Common myeloid progenitor, CD34-positive (primary cell): ENCODE data around the gene ATP9B.
"Not testable (repeated sequence)": the region's sequence is repeated elsewhere in the genome, so short reads cannot be mapped to it uniquely, and the experiment has no call there.

Experiments
- CTCF ChIA-PET: fragments of 350-600 bp; sonication (Branson Sonifier 250); formaldehyde crosslinking; loops from one replicate; lab custom pipeline; 2021; ENCODE audit warnings: antibody characterized with exemption; lab: Charles Lee
- POLR2A ChIA-PET: fragments of 350-600 bp; sonication (Branson Sonifier 250); formaldehyde crosslinking; loops from one replicate; lab custom pipeline; 2021; ENCODE audit warnings: antibody characterized with exemption; lab: Charles Lee
- DNase-seq, 3 donors: peaks; one replicate each; pipeline versions ENCODE4 v3.0.0 to v3.0.0-alpha.2; 2013
- H3K27ac ChIP-seq, 2 experiments: 1 replicate in 1 of 2; 2 replicates in 1 of 2; pipeline ENCODE4 v1.7.0; 2013; ENCODE audit warnings: inconsistent platforms in 2 of 2, low read length in 2 of 2, mild to moderate bottlenecking in 2 of 2, low read depth in 1 of 2, moderate library complexity in 1 of 2; ENCODE audit not compliant: severe bottlenecking in 2 of 2, insufficient read depth in 1 of 2, poor library complexity in 1 of 2
- H3K27me3 ChIP-seq, 5 experiments: replicated peaks in 2 of 5; 1 replicate in 3 of 5; 2 replicates in 2 of 5; pipeline versions ENCODE4 v1.6.1 to v1.7.0; 2013; ENCODE audit warnings: low read length in 4 of 5, mild to moderate bottlenecking in 2 of 5, moderate library complexity in 2 of 5, inconsistent platforms in 1 of 5; ENCODE audit not compliant: insufficient read depth in 5 of 5, control insufficient read depth in 4 of 5
- H3K36me3 ChIP-seq, 4 experiments: 1 replicate in 2 of 4; 2 replicates in 2 of 4; pipeline versions ENCODE4 v1.6.1 to v1.7.0; 2013; ENCODE audit warnings: low read length in 3 of 4, control low read depth in 1 of 4, mild to moderate bottlenecking in 1 of 4; ENCODE audit not compliant: control insufficient read depth in 4 of 4, insufficient read depth in 4 of 4
- H3K4me1 ChIP-seq, 4 experiments: 1 replicate in 3 of 4; 2 replicates in 1 of 4; pipeline versions ENCODE4 v1.6.1 to v1.7.1; 2013; ENCODE audit warnings: low read length in 3 of 4, mild to moderate bottlenecking in 3 of 4, control low read depth in 1 of 4, inconsistent platforms in 1 of 4, moderate library complexity in 1 of 4; ENCODE audit not compliant: control insufficient read depth in 4 of 4, insufficient read depth in 4 of 4; ENCODE audit errors: control extremely low read depth in 1 of 4
- H3K4me3 ChIP-seq, 7 experiments: 1 replicate in 4 of 7; 2 replicates in 3 of 7; pipeline versions ENCODE4 v1.5.1 to v1.7.0; 2013; ENCODE audit warnings: mild to moderate bottlenecking in 7 of 7, low read length in 6 of 7, moderate library complexity in 6 of 7, inconsistent platforms in 2 of 7, low read depth in 2 of 7, control low read depth in 1 of 7; ENCODE audit not compliant: insufficient read depth in 4 of 7, control insufficient read depth in 1 of 7; ENCODE audit errors: extremely low read depth in 1 of 7
- H3K9me3 ChIP-seq, 5 experiments: 1 replicate in 4 of 5; 2 replicates in 1 of 5; pipeline versions ENCODE4 v1.6.1 to v1.7.1; 2013; ENCODE audit warnings: low read length in 4 of 5, mild to moderate bottlenecking in 2 of 5, inconsistent platforms in 1 of 5, low read depth in 1 of 5, moderate library complexity in 1 of 5; ENCODE audit not compliant: control insufficient read depth in 4 of 5, insufficient read depth in 2 of 5; ENCODE audit errors: control extremely low read depth in 1 of 5
- WGBS: methylation state at CpG from one replicate; pipeline ENCODE4 v1.1.5; 2013; ENCODE audit not compliant: insufficient coverage; 5-methylcytosine and 5-hydroxymethylcytosine counted together

The ATP9B gene

GRCh38 chr18:79327915-79328314 is 258.7 kb downstream of the ATP9B start:
- H3K4me3 ChIP-seq, H3K27ac ChIP-seq, H3K4me1 ChIP-seq, CTCF ChIA-PET, H3K9me3 ChIP-seq, POLR2A ChIA-PET, H3K27me3 ChIP-seq: not testable (repeated sequence)
- H3K36me3 ChIP-seq: peaks cover 2 to 30% (median 13%) of the 10 kb centered on the region in 4 experiments
- 93% methylated on average over 3 of the region's 23 CpGs for WGBS
- DNase-seq: peak in 2 of 3 donors; percentile 22

GRCh38 chr18:79328887-79329286 is 259.7 kb downstream of the ATP9B start:
- Histone ChIP-seq H3K9me3 (peaks cover 0 to 3% (median 0%) of the 10 kb centered on the region in 5 experiments), H3K27me3 (no peaks in the 10 kb centered on the region), H3K27ac (no peak overlapping the region), H3K36me3 (peaks cover 2 to 36% (median 14%) of the 10 kb centered on the region in 4 experiments), H3K4me1 (no peaks in the 10 kb centered on the region), H3K4me3 (no peak overlapping the region)
- CTCF ChIA-PET: no interaction called here
- POLR2A ChIA-PET: no interaction called here
- 97% methylated on average over 12 of the region's 12 CpGs for WGBS
- no peak for DNase-seq

- ChIA-PET CTCF (no interaction called here), POLR2A (no interaction called here)
- Histone ChIP-seq H3K4me1 (no peaks in the 10 kb centered on the region), H3K9me3 (peaks cover 0 to 3% (median 0%) of the 10 kb centered on the region in 5 experiments), H3K4me3 (no peak overlapping the region), H3K27me3 (no peaks in the 10 kb centered on the region), H3K36me3 (peaks cover 2 to 36% (median 14%) of the 10 kb centered on the region in 4 experiments), H3K27ac (no peak overlapping the region)
- 96% methylated on average over 6 of the region's 9 CpGs for WGBS
- DNase-seq: no peak
Measured at GRCh38 chr18:79329786-79330185, 260.6 kb downstream of the ATP9B start.

DNA sequence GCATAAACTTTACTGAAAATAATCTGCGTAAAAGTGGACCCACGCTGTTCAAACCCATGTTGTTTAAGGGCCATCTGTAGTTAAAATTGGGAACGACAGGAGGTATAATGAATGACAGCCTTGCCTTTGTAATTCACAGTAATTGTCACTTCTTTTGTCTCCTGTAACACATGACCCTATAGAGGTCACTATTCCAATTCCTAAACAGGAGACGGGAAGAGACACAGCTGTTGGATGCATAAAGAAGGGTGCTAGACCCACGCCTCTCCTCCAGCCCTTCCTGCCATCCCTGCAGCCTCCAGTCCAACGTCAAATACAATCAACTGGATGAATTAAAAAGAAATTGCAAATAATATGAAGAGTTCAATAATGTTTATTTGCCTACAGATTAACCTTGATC is 263.5 kb downstream of the ATP9B start:
- Histone ChIP-seq H3K9me3 (no peaks in the 10 kb centered on the region), H3K4me3 (no peak overlapping the region), H3K27ac (no peak overlapping the region), H3K36me3 (peaks cover 6 to 43% (median 17%) of the 10 kb centered on the region in 4 experiments), H3K27me3 (no peaks in the 10 kb centered on the region), H3K4me1 (no peaks in the 10 kb centered on the region)
- 100% methylated on average over 3 of the region's 6 CpGs for WGBS
- CTCF ChIA-PET: no interaction called here
- POLR2A ChIA-PET: no interaction called here
- DNase-seq: no peak

- Histone ChIP-seq H3K27ac (no peak overlapping the region), H3K27me3 (no peaks in the 10 kb centered on the region), H3K36me3 (peaks cover 6 to 47% (median 18%) of the 10 kb centered on the region in 4 experiments), H3K4me3 (no peak overlapping the region), H3K4me1 (no peaks in the 10 kb centered on the region), H3K9me3 (no peaks in the 10 kb centered on the region)
- ChIA-PET CTCF (no interaction called here), POLR2A (no interaction called here)
- 96% methylated on average over 6 of the region's 6 CpGs for WGBS
- no peak for DNase-seq
Measured at GRCh38 chr18:79333046-79333445, 263.9 kb downstream of the ATP9B start.

GRCh38 chr18:79334496-79335233 is 265.5 kb downstream of the ATP9B start:
- H3K4me3 ChIP-seq: no peak overlapping the region
- no peak overlapping the region for H3K27ac ChIP-seq
- ChIA-PET CTCF (interaction anchor here (1.3 kb wide), 1 partner anchor 11 kb away, joined by 3 read pairs; no protein-coding TSS in a partner anchor), POLR2A (no interaction called here)
- H3K27me3 ChIP-seq: no peaks in the 10 kb centered on the region
- WGBS: 95% methylated on average over 20 of the region's 29 CpGs
- DNase-seq: no peak
- no peaks in the 10 kb centered on the region for H3K4me1 ChIP-seq
- peaks cover 0 to 4% (median 0%) of the 10 kb centered on the region in 5 experiments for H3K9me3 ChIP-seq
- H3K36me3 ChIP-seq: peaks cover 11 to 54% (median 24%) of the 10 kb centered on the region in 4 experiments

DNA sequence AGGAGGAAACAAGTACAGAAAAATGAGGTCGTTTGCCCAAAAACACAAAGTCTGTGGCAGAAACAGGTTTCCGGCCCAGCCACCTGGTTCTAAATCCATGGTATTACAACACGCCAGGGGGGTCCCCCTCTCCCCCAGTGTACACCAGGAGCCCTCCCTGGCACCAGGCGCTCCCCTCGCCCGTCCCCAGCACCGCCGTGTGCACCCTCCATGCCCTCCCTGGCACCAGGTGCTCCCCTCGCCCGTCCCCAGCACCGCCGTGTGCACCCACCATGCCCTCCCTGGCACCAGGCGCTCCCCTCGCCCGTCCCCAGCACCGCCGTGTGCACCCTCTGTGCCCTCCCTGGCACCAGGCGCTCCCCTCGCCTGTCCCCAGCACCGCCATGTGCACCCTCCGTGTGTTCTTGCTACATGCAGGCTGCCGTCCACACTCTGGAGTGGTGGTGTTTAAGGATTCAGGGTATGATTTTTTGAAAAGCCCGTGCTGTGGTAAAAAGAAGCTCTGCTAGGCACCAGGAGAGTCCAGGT is 266.7 kb downstream of the ATP9B start:
- peaks cover 6 to 45% (median 20%) of the 10 kb centered on the region in 4 experiments for H3K36me3 ChIP-seq
- DNase-seq: no peak
- peaks cover 0 to 4% (median 0%) of the 10 kb centered on the region in 5 experiments for H3K9me3 ChIP-seq
- no peaks in the 10 kb centered on the region for H3K4me1 ChIP-seq
- POLR2A ChIA-PET: no interaction called here
- H3K27ac ChIP-seq: no peak overlapping the region
- no peaks in the 10 kb centered on the region for H3K27me3 ChIP-seq
- CTCF ChIA-PET: interaction anchor here (1.1 to 1.3 kb wide), 2 partner anchors 9 kb away, joined by 3 read pairs; no protein-coding TSS in a partner anchor
- no peak overlapping the region for H3K4me3 ChIP-seq
- 97% methylated on average over 22 of the region's 23 CpGs for WGBS
